ENCODE data around the gene NOD1.

DNA sequence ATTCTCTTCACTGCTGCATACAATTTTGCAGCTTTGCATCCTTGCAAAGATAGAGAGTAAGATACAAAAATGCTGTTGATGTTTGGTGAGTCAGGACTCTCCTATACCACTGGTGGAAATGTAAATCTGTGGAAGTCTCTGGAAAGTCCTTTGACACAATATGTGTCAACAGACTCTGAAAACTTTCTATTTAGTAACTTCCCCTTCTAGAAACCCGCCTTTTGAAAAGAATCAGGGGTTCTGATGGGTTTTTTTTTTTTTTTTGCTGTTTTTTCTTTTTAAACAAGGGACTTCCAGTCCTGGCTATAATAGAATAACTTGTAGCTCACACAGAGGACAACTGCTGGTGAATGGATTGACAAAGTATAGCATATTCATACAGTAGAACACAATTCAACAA is 16.4 kb downstream of the NOD1 start:
- TF ChIP-seq, protein P1, sequence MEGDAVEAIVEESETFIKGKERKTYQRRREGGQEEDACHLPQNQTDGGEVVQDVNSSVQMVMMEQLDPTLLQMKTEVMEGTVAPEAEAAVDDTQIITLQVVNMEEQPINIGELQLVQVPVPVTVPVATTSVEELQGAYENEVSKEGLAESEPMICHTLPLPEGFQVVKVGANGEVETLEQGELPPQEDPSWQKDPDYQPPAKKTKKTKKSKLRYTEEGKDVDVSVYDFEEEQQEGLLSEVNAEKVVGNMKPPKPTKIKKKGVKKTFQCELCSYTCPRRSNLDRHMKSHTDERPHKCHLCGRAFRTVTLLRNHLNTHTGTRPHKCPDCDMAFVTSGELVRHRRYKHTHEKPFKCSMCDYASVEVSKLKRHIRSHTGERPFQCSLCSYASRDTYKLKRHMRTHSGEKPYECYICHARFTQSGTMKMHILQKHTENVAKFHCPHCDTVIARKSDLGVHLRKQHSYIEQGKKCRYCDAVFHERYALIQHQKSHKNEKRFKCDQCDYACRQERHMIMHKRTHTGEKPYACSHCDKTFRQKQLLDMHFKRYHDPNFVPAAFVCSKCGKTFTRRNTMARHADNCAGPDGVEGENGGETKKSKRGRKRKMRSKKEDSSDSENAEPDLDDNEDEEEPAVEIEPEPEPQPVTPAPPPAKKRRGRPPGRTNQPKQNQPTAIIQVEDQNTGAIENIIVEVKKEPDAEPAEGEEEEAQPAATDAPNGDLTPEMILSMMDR (IDR thresholded peaks at IDR 0.05) = no peak
- TF ChIP-seq POLR2A (IDR thresholded peaks at IDR 0.05) = no peak

Measured in heart left ventricle (tissue), 13 donors.